Neuron (in vitro differentiated cells): ENCODE data around the gene ULK1.
A peak's percentile ranks its signal among the peaks of the same experiment; 100 is the strongest.

Source experiments
- H2AFZ ChIP-seq: one replicate; pipeline ENCODE4 v1.6.1; 2013; ENCODE audit warnings: low read depth, mild to moderate bottlenecking, inconsistent platforms, low read length, moderate library complexity
- H3K27me3 ChIP-seq: one replicate; pipeline ENCODE4 v1.6.1; 2013; ENCODE audit warnings: low read length; ENCODE audit not compliant: insufficient read depth
- H3K36me3 ChIP-seq: one replicate; pipeline ENCODE4 v1.6.1; 2013; ENCODE audit warnings: low read length; ENCODE audit not compliant: insufficient read depth
- H3K4me1 ChIP-seq: one replicate; pipeline ENCODE4 v1.6.1; 2013; ENCODE audit warnings: low read length; ENCODE audit not compliant: insufficient read depth
- H3K4me3 ChIP-seq: 2 replicates; pipeline ENCODE4 v1.5.1; 2013; ENCODE audit warnings: mild to moderate bottlenecking, low read length, moderate library complexity
- H3K9me3 ChIP-seq: one replicate; pipeline ENCODE4 v1.6.1; 2013; ENCODE audit warnings: low read length

The ULK1 gene

GRCh38 chr12:131855521-131856142 is 38.8 kb upstream of the ULK1 start:
- H3K27me3 ChIP-seq, result no peaks in the 10 kb centered on the region
- no peaks in the 10 kb centered on the region for H3K9me3 ChIP-seq
- H3K4me3 ChIP-seq, result no peak overlapping the region
- peaks cover 11% of the 10 kb centered on the region for H3K36me3 ChIP-seq
- H2AFZ ChIP-seq, result no peak overlapping the region
- H3K4me1 ChIP-seq, result peaks cover 12% of the 10 kb centered on the region

- peaks cover 2% of the 10 kb centered on the region for H3K36me3 ChIP-seq
- peaks cover 17% of the 10 kb centered on the region for H3K4me1 ChIP-seq
- H3K4me3 ChIP-seq, result no peak overlapping the region
- no peaks in the 10 kb centered on the region for H3K27me3 ChIP-seq
- H2AFZ ChIP-seq, result no peak overlapping the region
- H3K9me3 ChIP-seq, result no peaks in the 10 kb centered on the region
Measured at GRCh38 chr12:131856366-131857097, 37.9 kb upstream of the ULK1 start.

GRCh38 chr12:131857908-131858850 is 36.2 kb upstream of the ULK1 start:
- Histone ChIP-seq H2AFZ (no peak overlapping the region), H3K9me3 (no peaks in the 10 kb centered on the region), H3K4me3 (no peak overlapping the region), H3K36me3 (no peaks in the 10 kb centered on the region), H3K4me1 (peaks cover 26% of the 10 kb centered on the region), H3K27me3 (no peaks in the 10 kb centered on the region)

GRCh38 chr12:131860472-131861260 is 33.8 kb upstream of the ULK1 start:
- Histone ChIP-seq H3K9me3 (no peaks in the 10 kb centered on the region), H3K4me3 (no peak overlapping the region), H2AFZ (no peak overlapping the region), H3K4me1 (peaks cover 36% of the 10 kb centered on the region), H3K27me3 (no peaks in the 10 kb centered on the region), H3K36me3 (no peaks in the 10 kb centered on the region)

- Histone ChIP-seq H3K4me1 (peaks cover 34% of the 10 kb centered on the region), H3K4me3 (no peak overlapping the region), H3K36me3 (no peaks in the 10 kb centered on the region), H2AFZ (no peak overlapping the region), H3K9me3 (no peaks in the 10 kb centered on the region), H3K27me3 (no peaks in the 10 kb centered on the region)
Measured at GRCh38 chr12:131861261-131862083, 33.0 kb upstream of the ULK1 start.

- no peaks in the 10 kb centered on the region for H3K36me3 ChIP-seq
- H3K27me3 ChIP-seq, result no peaks in the 10 kb centered on the region
- H3K4me3 ChIP-seq, result no peak overlapping the region
- no peak overlapping the region for H2AFZ ChIP-seq
- H3K4me1 ChIP-seq, result peaks cover 34% of the 10 kb centered on the region
- H3K9me3 ChIP-seq, result no peaks in the 10 kb centered on the region
Measured at GRCh38 chr12:131862084-131862441, 32.4 kb upstream of the ULK1 start.

- no peaks in the 10 kb centered on the region for H3K9me3 ChIP-seq
- peak overlapping the region; percentile 5 for H3K4me3 ChIP-seq
- peaks cover 34% of the 10 kb centered on the region for H3K4me1 ChIP-seq
- no peaks in the 10 kb centered on the region for H3K27me3 ChIP-seq
- H2AFZ ChIP-seq, result no peak overlapping the region
- H3K36me3 ChIP-seq, result no peaks in the 10 kb centered on the region
Measured at GRCh38 chr12:131862600-131862993, 31.8 kb upstream of the ULK1 start.

GRCh38 chr12:131862994-131863710 is 31.3 kb upstream of the ULK1 start:
- Histone ChIP-seq H3K4me3 (peak overlapping the region; percentile 5), H3K27me3 (no peaks in the 10 kb centered on the region), H3K4me1 (peaks cover 34% of the 10 kb centered on the region), H3K36me3 (no peaks in the 10 kb centered on the region), H3K9me3 (no peaks in the 10 kb centered on the region), H2AFZ (no peak overlapping the region)

- H3K9me3 ChIP-seq, result no peaks in the 10 kb centered on the region
- no peaks in the 10 kb centered on the region for H3K27me3 ChIP-seq
- H2AFZ ChIP-seq, result no peak overlapping the region
- H3K4me3 ChIP-seq, result no peak overlapping the region
- peaks cover 34% of the 10 kb centered on the region for H3K4me1 ChIP-seq
- no peaks in the 10 kb centered on the region for H3K36me3 ChIP-seq
Measured at GRCh38 chr12:131863711-131864396, 30.6 kb upstream of the ULK1 start.

- Histone ChIP-seq H3K4me3 (no peak overlapping the region), H3K4me1 (peaks cover 34% of the 10 kb centered on the region), H3K27me3 (no peaks in the 10 kb centered on the region), H3K9me3 (no peaks in the 10 kb centered on the region), H2AFZ (no peak overlapping the region), H3K36me3 (no peaks in the 10 kb centered on the region)
Measured at GRCh38 chr12:131864469-131864868, 30.0 kb upstream of the ULK1 start.

- Histone ChIP-seq H3K27me3 (no peaks in the 10 kb centered on the region), H3K9me3 (no peaks in the 10 kb centered on the region), H3K4me1 (peaks cover 28% of the 10 kb centered on the region), H3K4me3 (no peak overlapping the region), H2AFZ (no peak overlapping the region), H3K36me3 (no peaks in the 10 kb centered on the region)
Measured at GRCh38 chr12:131865180-131865875, 29.1 kb upstream of the ULK1 start.
